Upper lobe of left lung (tissue), 4 donors: ENCODE data around the gene SLC25A48.

Experiments used
- CTCF ChIP-seq, 6 experiments: fragments of 450-650 bp in 4 of 6; fragments of 200-600 bp in 2 of 6; sonication (generic) in 2 of 6; IDR thresholded peaks; one replicate each; pipeline ENCODE4 v1.5.1; 2016 to 2019; ENCODE audit warnings: antibody characterized with exemption in 6 of 6
- EP300 ChIP-seq, 4 donors: sonication (generic); formaldehyde crosslinking; IDR thresholded peaks; one replicate each; pipeline ENCODE4 v1.5.1; 2017; ENCODE audit warnings: antibody characterized with exemption in 4 of 4, control low read depth in 2 of 4
- POLR2A ChIP-seq, 4 donors: fragments of 450-650 bp; IDR thresholded peaks; one replicate each; pipeline ENCODE4 v1.5.1; 2016 to 2017; ENCODE audit warnings: antibody characterized with exemption in 4 of 4, mild to moderate bottlenecking in 2 of 4
- POLR2AphosphoS5 ChIP-seq, 2 donors: sonication (generic); formaldehyde crosslinking; IDR thresholded peaks; one replicate each; pipeline ENCODE4 v1.5.1; 2017; ENCODE audit warnings: antibody characterized with exemption in 2 of 2

GRCh38 chr5:135883026-135883425 is 48.6 kb downstream of the SLC25A48 start:
- no peak for TF ChIP-seq POLR2A (IDR thresholded peaks at IDR 0.05)
- TF ChIP-seq EP300 (IDR thresholded peaks at IDR 0.05): no peak
- no peak for TF ChIP-seq CTCF (IDR thresholded peaks at IDR 0.05)
- TF ChIP-seq POLR2AphosphoS5 (IDR thresholded peaks at IDR 0.05): no peak
